HEK293 (cell line): ENCODE results near the gene LRRC27.

Experiments used
- CTCF ChIA-PET: fragments of 350-600 bp; formaldehyde crosslinking; extraction: SDS; loops from one replicate; lab custom pipeline; 2021; ENCODE audit warnings: antibody characterized with exemption; lab: Yijun Ruan, JAX
- POLR2A ChIA-PET: fragments of 300-600 bp; formaldehyde crosslinking; extraction: SDS; loops from one replicate; lab custom pipeline; 2020; ENCODE audit warnings: antibody characterized with exemption, inconsistent platforms; lab: Yijun Ruan, JAX
- H3K27ac ChIP-seq: fragments of 200-500 bp; sonication (Bioruptor generic); 2 replicates; pipeline ENCODE4 v1.5.1; 2014; ENCODE audit warnings: low read depth, low read length, control low read depth, inconsistent platforms; ENCODE audit errors: extremely low read depth
- H3K36me3 ChIP-seq, 2 experiments: fragments of 200-500 bp in 1 of 2; sonication (Bioruptor generic) in 1 of 2; 1 replicate in 1 of 2; 2 replicates in 1 of 2; pipeline ENCODE4 v1.5.1; 2014 to 2017; ENCODE audit warnings: inconsistent platforms in 2 of 2, low read length in 2 of 2; ENCODE audit not compliant: control insufficient read depth in 2 of 2, insufficient read depth in 1 of 2
- H3K4me1 ChIP-seq: fragments of 200-500 bp; sonication (Bioruptor generic); 2 replicates; pipeline ENCODE4 v1.5.1; 2014; ENCODE audit warnings: mild to moderate bottlenecking, low read length, inconsistent platforms; ENCODE audit not compliant: control insufficient read depth, insufficient read depth
- H3K4me3 ChIP-seq: 2 replicates; pipeline ENCODE4 v1.5.1; 2011; ENCODE audit warnings: low read depth, mild to moderate bottlenecking, control low read depth, low read length, moderate library complexity
- H3K9me3 ChIP-seq: fragments of 200-500 bp; sonication (Bioruptor generic); 2 replicates; pipeline ENCODE4 v1.5.1; 2014; ENCODE audit warnings: low read depth, low read length, inconsistent platforms; ENCODE audit not compliant: control insufficient read depth, insufficient read depth
- ATF2 ChIP-seq: fragments of 450-650 bp; formaldehyde crosslinking; IDR thresholded peaks from 2 replicates; pipeline ENCODE4 v1.5.1; 2016; ENCODE audit warnings: missing biosample characterization, missing genetic modification characterization, low read depth
- BCL11B ChIP-seq: fragments of 450-650 bp; formaldehyde crosslinking; IDR thresholded peaks from 2 replicates; pipeline ENCODE4 v1.5.1; 2016; ENCODE audit warnings: low read depth, missing biosample characterization, missing genetic modification characterization
- KLF8 ChIP-seq: fragments of 450-650 bp; formaldehyde crosslinking; IDR thresholded peaks from 2 replicates; pipeline ENCODE4 v1.5.1; 2016; ENCODE audit warnings: missing biosample characterization, missing genetic modification characterization
- PRDM10 ChIP-seq: fragments of 450-650 bp; formaldehyde crosslinking; IDR thresholded peaks from 2 replicates; pipeline ENCODE4 v1.5.1; 2016; ENCODE audit warnings: missing biosample characterization, missing genetic modification characterization
- SALL2 ChIP-seq: fragments of 450-650 bp; formaldehyde crosslinking; IDR thresholded peaks from 2 replicates; pipeline ENCODE4 v1.5.0; 2017; ENCODE audit warnings: missing biosample characterization, mild to moderate bottlenecking, missing genetic modification characterization, borderline replicate concordance
- ZBTB11 ChIP-seq: fragments of 450-650 bp; formaldehyde crosslinking; conservative IDR thresholded peaks from 2 replicates; pipeline ENCODE4 v1.5.1; 2016; ENCODE audit warnings: low read depth, missing biosample characterization, missing genetic modification characterization
- ZBTB20 ChIP-seq: fragments of 450-650 bp; formaldehyde crosslinking; IDR thresholded peaks from 2 replicates; pipeline ENCODE4 v1.5.1; 2016; ENCODE audit warnings: missing biosample characterization, missing genetic modification characterization
- ZBTB26 ChIP-seq: fragments of 450-650 bp; formaldehyde crosslinking; optimal IDR thresholded peaks from 2 replicates; pipeline ENCODE3; 2016; ENCODE audit warnings: missing biosample characterization, mild to moderate bottlenecking, missing genetic modification characterization
- ZFP69B ChIP-seq: fragments of 450-650 bp; formaldehyde crosslinking; IDR thresholded peaks from 2 replicates; pipeline ENCODE4 v1.5.1; 2016; ENCODE audit warnings: missing biosample characterization, missing genetic modification characterization
- ZNF10 ChIP-seq: fragments of 450-650 bp; formaldehyde crosslinking; IDR thresholded peaks from 2 replicates; pipeline ENCODE4 v1.5.1; 2017; ENCODE audit warnings: missing biosample characterization, missing genetic modification characterization
- ZNF335 ChIP-seq: fragments of 450-650 bp; formaldehyde crosslinking; conservative IDR thresholded peaks from 2 replicates; pipeline ENCODE4 v1.5.1; 2016; ENCODE audit warnings: missing biosample characterization, missing genetic modification characterization
- ZNF362 ChIP-seq: fragments of 450-650 bp; formaldehyde crosslinking; IDR thresholded peaks from 2 replicates; pipeline ENCODE4 v1.5.1; 2016; ENCODE audit warnings: missing biosample characterization, missing genetic modification characterization
- ZNF449 ChIP-seq: fragments of 450-650 bp; formaldehyde crosslinking; IDR thresholded peaks from 2 replicates; pipeline ENCODE4 v1.5.1; 2017; ENCODE audit warnings: missing biosample characterization, mild to moderate bottlenecking, missing genetic modification characterization, moderate library complexity
- ZNF585B ChIP-seq: fragments of 450-650 bp; formaldehyde crosslinking; IDR thresholded peaks from 2 replicates; pipeline ENCODE4 v1.5.1; 2016; ENCODE audit warnings: missing biosample characterization, missing genetic modification characterization
- ZNF660 ChIP-seq: fragments of 450-650 bp; IDR thresholded peaks from 2 replicates; pipeline ENCODE4 v1.5.1; 2018; ENCODE audit warnings: missing biosample characterization, mild to moderate bottlenecking, missing genetic modification characterization
- ZNF791 ChIP-seq: fragments of 450-650 bp; formaldehyde crosslinking; IDR thresholded peaks from 2 replicates; pipeline ENCODE4 v1.5.1; 2016; ENCODE audit warnings: missing biosample characterization, missing genetic modification characterization
- ZNF837 ChIP-seq: fragments of 450-650 bp; formaldehyde crosslinking; IDR thresholded peaks from 2 replicates; pipeline ENCODE4 v1.5.1; 2016; ENCODE audit warnings: missing biosample characterization, missing genetic modification characterization

Gene LRRC27

GRCh38 chr10:132320654-132321469 is 11.1 kb upstream of the LRRC27 start:
- POLR2A ChIA-PET = interaction anchor here (1.3 kb wide), 1 partner anchor 13 kb away, joined by 3 read pairs; the partner anchor contains the start of gene STK32C
- H3K4me1 ChIP-seq = peaks cover 4% of the 10 kb centered on the region
- no peak overlapping the region for H3K4me3 ChIP-seq
- TF ChIP-seq KLF8 (tag by site-specific recombination) (no peak), ZBTB26 (tag by site-specific recombination) (peak; percentile 4), ZNF449 (tag by site-specific recombination) (peak; percentile 99), ZBTB20 (no peak), ZNF837 (tag by site-specific recombination) (no peak), ATF2 (no peak), BCL11B (no peak), ZNF791 (tag by site-specific recombination) (no peak)
- CTCF ChIA-PET = no interaction called here
- H3K36me3 ChIP-seq = peaks cover 0 to 11% of the 10 kb centered on the region in 2 experiments; a peak in 1 of 3 replicates
- no peaks in the 10 kb centered on the region for H3K9me3 ChIP-seq
- H3K27ac ChIP-seq = no peak overlapping the region

GRCh38 chr10:132321726-132322125 is 10.3 kb upstream of the LRRC27 start:
- Histone ChIP-seq H3K27ac (no peak overlapping the region), H3K4me1 (peaks cover 4% of the 10 kb centered on the region), H3K36me3 (peaks cover 4 to 11% of the 10 kb centered on the region in 2 experiments; a peak in 1 of 3 replicates), H3K4me3 (no peak overlapping the region), H3K9me3 (no peaks in the 10 kb centered on the region)
- POLR2A ChIA-PET = interaction anchor here (1.3 kb wide), 1 partner anchor 14 kb away, joined by 3 read pairs; the partner anchor contains the start of gene STK32C
- TF ChIP-seq ZBTB11 (tag by site-specific recombination) (no peak), ZNF585B (tag by site-specific recombination) (peak; percentile 74), ZNF10 (tag by site-specific recombination) (no peak), ZNF660 (tag by site-specific recombination) (no peak)
- CTCF ChIA-PET = no interaction called here

- H3K4me3 ChIP-seq = no peak overlapping the region
- H3K4me1 ChIP-seq = peaks cover 4% of the 10 kb centered on the region
- H3K36me3 ChIP-seq = peaks cover 8 to 11% of the 10 kb centered on the region in 2 experiments; a peak in 2 of 3 replicates
- no peaks in the 10 kb centered on the region for H3K9me3 ChIP-seq
- POLR2A ChIA-PET = no interaction called here
- H3K27ac ChIP-seq = no peak overlapping the region
- CTCF ChIA-PET = no interaction called here
- peak; percentile 28; the same call in 1 of the 2 replicates for TF ChIP-seq ZNF335 (tag by site-specific recombination)
- no peak for TF ChIP-seq ZNF362 (tag by site-specific recombination)
- TF ChIP-seq ZFP69B (tag by site-specific recombination) = no peak
- peak; percentile 99 for TF ChIP-seq PRDM10 (tag by site-specific recombination)
- TF ChIP-seq SALL2 (tag by site-specific recombination) = no peak
These were observed 9.4 kb upstream of the LRRC27 start for GRCh38 chr10:132322586-132323048.
